Gastroesophageal sphincter (tissue), 3 donors: Measurements from ENCODE around the gene GGN.

Experiments used
- EP300 ChIP-seq: sonication (generic); formaldehyde crosslinking; IDR thresholded peaks from one replicate; pipeline ENCODE4 v1.6.1; 2017; ENCODE audit warnings: antibody characterized with exemption, mild to moderate bottlenecking
- POLR2AphosphoS5 ChIP-seq: sonication (generic); formaldehyde crosslinking; IDR thresholded peaks from one replicate; pipeline ENCODE4 v1.6.1; 2017; ENCODE audit warnings: antibody characterized with exemption
- TF ChIP-seq, protein P1 (sequence below), 4 experiments: fragments of 200-600 bp in 2 of 4; fragments of 450-650 bp in 2 of 4; sonication (generic) in 1 of 4; IDR thresholded peaks; one replicate each; pipeline ENCODE4 v1.5.1; 2017 to 2019; ENCODE audit warnings: antibody characterized with exemption in 4 of 4, mild to moderate bottlenecking in 2 of 4, moderate library complexity in 2 of 4

DNA sequence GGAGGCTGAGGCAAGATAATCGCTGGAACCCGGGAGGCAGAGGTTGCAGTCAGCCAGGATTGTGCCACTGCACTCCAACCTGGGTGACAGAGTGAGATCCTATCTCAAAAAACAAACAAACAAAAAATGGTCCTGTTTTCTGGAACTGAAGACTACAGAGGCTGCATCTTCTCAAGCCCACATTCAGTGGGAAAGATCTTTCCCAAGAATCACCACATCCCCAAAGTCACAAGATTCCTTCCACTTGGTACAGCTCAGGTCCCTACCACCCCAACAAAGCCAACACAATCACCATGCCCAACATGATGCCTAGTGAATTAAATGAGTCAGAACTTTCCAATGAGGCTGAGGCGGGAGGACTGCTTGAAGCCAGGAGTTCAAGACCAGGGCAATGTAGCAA is 37.0 kb downstream of the GGN start:
- TF ChIP-seq, protein P1, sequence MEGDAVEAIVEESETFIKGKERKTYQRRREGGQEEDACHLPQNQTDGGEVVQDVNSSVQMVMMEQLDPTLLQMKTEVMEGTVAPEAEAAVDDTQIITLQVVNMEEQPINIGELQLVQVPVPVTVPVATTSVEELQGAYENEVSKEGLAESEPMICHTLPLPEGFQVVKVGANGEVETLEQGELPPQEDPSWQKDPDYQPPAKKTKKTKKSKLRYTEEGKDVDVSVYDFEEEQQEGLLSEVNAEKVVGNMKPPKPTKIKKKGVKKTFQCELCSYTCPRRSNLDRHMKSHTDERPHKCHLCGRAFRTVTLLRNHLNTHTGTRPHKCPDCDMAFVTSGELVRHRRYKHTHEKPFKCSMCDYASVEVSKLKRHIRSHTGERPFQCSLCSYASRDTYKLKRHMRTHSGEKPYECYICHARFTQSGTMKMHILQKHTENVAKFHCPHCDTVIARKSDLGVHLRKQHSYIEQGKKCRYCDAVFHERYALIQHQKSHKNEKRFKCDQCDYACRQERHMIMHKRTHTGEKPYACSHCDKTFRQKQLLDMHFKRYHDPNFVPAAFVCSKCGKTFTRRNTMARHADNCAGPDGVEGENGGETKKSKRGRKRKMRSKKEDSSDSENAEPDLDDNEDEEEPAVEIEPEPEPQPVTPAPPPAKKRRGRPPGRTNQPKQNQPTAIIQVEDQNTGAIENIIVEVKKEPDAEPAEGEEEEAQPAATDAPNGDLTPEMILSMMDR (IDR thresholded peaks at IDR 0.05), result no peak
- TF ChIP-seq EP300 (no peak), POLR2AphosphoS5 (no peak)
